ENCODE measurements around the gene GARIN3. TPM values are rescaled to one million over a fixed set of nuclear protein-coding genes. Genes with fewer than 3 reads are reported as not detected.

The GARIN3 gene
- total and polyA plus RNA-seq, 9 of the 15 experiments (the other 6 are each of a cell fraction or from before 2014, with no cell fraction given), result not detected

DNA sequence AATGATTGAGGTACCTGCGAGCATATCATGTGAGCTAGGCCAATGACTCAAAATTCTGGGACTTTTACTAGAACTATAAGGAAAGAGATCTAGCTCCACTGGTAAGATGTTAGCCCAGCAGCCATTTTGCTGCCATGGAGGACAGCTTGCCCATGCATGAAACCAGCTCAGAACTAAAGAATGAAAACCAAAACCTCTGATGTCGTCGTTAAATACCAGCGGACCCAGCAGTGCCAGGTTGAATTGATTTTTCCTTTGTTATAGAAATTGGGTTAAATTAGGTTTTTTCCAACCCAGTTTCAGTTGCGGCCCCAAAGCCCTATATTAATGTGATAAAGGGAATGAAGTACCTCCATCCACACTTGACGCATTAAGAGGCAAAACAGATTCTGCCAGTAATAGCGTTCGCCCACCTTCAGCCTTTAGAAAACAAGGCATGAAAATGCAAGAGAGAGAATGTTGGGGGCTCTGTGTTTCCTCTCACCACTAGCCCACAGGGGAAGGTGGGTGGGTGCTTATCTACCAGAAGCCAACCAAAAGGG is 9.1 kb upstream of the GARIN3 start:
- POLR2A ChIA-PET, result no interaction called here
- BruUV-seq (replicated peaks), result no TSS peak
- TF ChIP-seq TEAD1 (CRISPR knock-in tag; IDR thresholded peaks at IDR 0.05) (no peak), MECOM (CRISPR knock-in tag; IDR thresholded peaks at IDR 0.05) (no peak), ZNF175 (CRISPR knock-in tag; IDR thresholded peaks at IDR 0.05; ENCODE audit: low read depth) (no peak), NEUROD1 (IDR thresholded peaks at IDR 0.05; ENCODE audit: borderline replicate concordance, low read depth, low read length, partially characterized antibody) (no peak), HNRNPL (IDR thresholded peaks at IDR 0.05; ENCODE audit: low read depth, low read length) (no peak), ETV5 (CRISPR knock-in tag; IDR thresholded peaks at IDR 0.05; ENCODE audit: low read depth) (no peak)
- TF ChIP-seq, protein P1, sequence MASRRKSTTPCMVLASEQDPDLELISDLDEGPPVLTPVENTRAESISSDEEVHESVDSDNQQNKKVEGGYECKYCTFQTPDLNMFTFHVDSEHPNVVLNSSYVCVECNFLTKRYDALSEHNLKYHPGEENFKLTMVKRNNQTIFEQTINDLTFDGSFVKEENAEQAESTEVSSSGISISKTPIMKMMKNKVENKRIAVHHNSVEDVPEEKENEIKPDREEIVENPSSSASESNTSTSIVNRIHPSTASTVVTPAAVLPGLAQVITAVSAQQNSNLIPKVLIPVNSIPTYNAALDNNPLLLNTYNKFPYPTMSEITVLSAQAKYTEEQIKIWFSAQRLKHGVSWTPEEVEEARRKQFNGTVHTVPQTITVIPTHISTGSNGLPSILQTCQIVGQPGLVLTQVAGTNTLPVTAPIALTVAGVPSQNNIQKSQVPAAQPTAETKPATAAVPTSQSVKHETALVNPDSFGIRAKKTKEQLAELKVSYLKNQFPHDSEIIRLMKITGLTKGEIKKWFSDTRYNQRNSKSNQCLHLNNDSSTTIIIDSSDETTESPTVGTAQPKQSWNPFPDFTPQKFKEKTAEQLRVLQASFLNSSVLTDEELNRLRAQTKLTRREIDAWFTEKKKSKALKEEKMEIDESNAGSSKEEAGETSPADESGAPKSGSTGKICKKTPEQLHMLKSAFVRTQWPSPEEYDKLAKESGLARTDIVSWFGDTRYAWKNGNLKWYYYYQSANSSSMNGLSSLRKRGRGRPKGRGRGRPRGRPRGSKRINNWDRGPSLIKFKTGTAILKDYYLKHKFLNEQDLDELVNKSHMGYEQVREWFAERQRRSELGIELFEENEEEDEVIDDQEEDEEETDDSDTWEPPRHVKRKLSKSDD (conservative IDR thresholded peaks at IDR 0.05; ENCODE audit: low read length), result no peak
- TF ChIP-seq, protein P2, sequence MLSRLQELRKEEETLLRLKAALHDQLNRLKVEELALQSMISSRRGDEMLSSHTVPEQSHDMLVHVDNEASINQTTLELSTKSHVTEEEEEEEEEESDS (CRISPR knock-in tag; IDR thresholded peaks at IDR 0.05), result no peak
- TF ChIP-seq, protein P3, sequence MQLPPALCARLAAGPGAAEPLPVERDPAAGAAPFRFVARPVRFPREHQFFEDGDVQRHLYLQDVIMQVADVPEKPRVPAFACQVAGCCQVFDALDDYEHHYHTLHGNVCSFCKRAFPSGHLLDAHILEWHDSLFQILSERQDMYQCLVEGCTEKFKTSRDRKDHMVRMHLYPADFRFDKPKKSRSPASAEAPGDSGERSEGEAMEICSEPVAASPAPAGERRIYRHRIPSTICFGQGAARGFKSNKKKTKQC (CRISPR knock-in tag; IDR thresholded peaks at IDR 0.05), result no peak
- TF ChIP-seq, protein P4, sequence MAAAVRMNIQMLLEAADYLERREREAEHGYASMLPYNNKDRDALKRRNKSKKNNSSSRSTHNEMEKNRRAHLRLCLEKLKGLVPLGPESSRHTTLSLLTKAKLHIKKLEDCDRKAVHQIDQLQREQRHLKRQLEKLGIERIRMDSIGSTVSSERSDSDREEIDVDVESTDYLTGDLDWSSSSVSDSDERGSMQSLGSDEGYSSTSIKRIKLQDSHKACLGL (CRISPR knock-in tag; IDR thresholded peaks at IDR 0.05; ENCODE audit: borderline replicate concordance, poor library complexity, severe bottlenecking), result no peak
- TF ChIP-seq, protein P5, sequence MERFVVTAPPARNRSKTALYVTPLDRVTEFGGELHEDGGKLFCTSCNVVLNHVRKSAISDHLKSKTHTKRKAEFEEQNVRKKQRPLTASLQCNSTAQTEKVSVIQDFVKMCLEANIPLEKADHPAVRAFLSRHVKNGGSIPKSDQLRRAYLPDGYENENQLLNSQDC (CRISPR knock-in tag; IDR thresholded peaks at IDR 0.05), result no peak
- TF ChIP-seq, protein P6, sequence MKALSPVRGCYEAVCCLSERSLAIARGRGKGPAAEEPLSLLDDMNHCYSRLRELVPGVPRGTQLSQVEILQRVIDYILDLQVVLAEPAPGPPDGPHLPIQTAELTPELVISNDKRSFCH (CRISPR knock-in tag; IDR thresholded peaks at IDR 0.05), result no peak
- TF ChIP-seq, protein P6 (tag; IDR thresholded peaks at IDR 0.05), result no peak
- TF ChIP-seq, protein P7, sequence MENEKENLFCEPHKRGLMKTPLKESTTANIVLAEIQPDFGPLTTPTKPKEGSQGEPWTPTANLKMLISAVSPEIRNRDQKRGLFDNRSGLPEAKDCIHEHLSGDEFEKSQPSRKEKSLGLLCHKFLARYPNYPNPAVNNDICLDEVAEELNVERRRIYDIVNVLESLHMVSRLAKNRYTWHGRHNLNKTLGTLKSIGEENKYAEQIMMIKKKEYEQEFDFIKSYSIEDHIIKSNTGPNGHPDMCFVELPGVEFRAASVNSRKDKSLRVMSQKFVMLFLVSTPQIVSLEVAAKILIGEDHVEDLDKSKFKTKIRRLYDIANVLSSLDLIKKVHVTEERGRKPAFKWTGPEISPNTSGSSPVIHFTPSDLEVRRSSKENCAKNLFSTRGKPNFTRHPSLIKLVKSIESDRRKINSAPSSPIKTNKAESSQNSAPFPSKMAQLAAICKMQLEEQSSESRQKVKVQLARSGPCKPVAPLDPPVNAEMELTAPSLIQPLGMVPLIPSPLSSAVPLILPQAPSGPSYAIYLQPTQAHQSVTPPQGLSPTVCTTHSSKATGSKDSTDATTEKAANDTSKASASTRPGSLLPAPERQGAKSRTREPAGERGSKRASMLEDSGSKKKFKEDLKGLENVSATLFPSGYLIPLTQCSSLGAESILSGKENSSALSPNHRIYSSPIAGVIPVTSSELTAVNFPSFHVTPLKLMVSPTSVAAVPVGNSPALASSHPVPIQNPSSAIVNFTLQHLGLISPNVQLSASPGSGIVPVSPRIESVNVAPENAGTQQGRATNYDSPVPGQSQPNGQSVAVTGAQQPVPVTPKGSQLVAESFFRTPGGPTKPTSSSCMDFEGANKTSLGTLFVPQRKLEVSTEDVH (IDR thresholded peaks at IDR 0.05; ENCODE audit: low read depth, partially characterized antibody), result no peak

More for the DNA sequence above, 9.1 kb upstream of the GARIN3 start:
- intact Hi-C loops (cut with micrococcal nuclease) (no loop called here), in situ Hi-C loops (cut with MboI) (no loop called here)
- Histone ChIP-seq H3K9ac (ENCODE audit: insufficient read depth in 1 of 2, low read depth in 2 of 2, low read length in 2 of 2) (no peak overlapping the region), H3K27me3 (ENCODE audit: control insufficient read depth in 2 of 2, insufficient read depth in 2 of 2, low read length in 2 of 2) (no peaks in the 10 kb centered on the region; a peak in 1 of 5 replicates), H4K20me1 (replicated peaks; ENCODE audit: control insufficient read depth, insufficient read depth, low read length) (no peaks in the 10 kb centered on the region), H3K9me3 (replicated peaks; ENCODE audit: control insufficient read depth, insufficient read depth, low read depth, low read length) (no peaks in the 10 kb centered on the region), H3K36me3 (ENCODE audit: control insufficient read depth, insufficient read depth, low read length) (no peaks in the 10 kb centered on the region), H2AFZ (ENCODE audit: low read depth, low read length) (no peak overlapping the region), H3K4me1 (replicated peaks in 1 of 2; ENCODE audit: control insufficient read depth in 2 of 2, insufficient read depth in 2 of 2, low read length in 2 of 2) (no peaks in the 10 kb centered on the region), H3K27ac (ENCODE audit: extremely low read depth, low read depth, low read length) (no peak overlapping the region), H3K4me2 (ENCODE audit: insufficient read depth, low read length) (no peak overlapping the region), H3K79me2 (ENCODE audit: control insufficient read depth, insufficient read depth, low read length) (no peaks in the 10 kb centered on the region), H3K4me3 (no peak overlapping the region), H3K9me1 (ENCODE audit: control insufficient read depth, insufficient read depth, low read length) (no peaks in the 10 kb centered on the region)
- DNase-seq (ENCODE audit: extremely low read depth in 1 of 4, low spot score in 3 of 4) (no peak), ATAC-seq (no peak), FAIRE-seq (no peak)
- WGBS (ENCODE audit: insufficient coverage, low coverage, missing lambda C conversion rate), result 3% methylated on average over 8 of the region's 8 CpGs
- CTCF ChIA-PET (ENCODE audit: low intra/inter-chr PET ratio), result no interaction called here
